Measurements from ENCODE around the gene MYO1A. TPM values are rescaled to one million over a fixed set of nuclear protein-coding genes. Genes with fewer than 3 reads are reported as not detected.

MYO1A gene
- polyA plus RNA-seq, 1 donor from 2014 or later = not detected

GRCh38 chr12:57090490-57090889 is 40.6 kb upstream of the MYO1A start:
- TF ChIP-seq SMC3 (conservative IDR thresholded peaks at IDR 0.05; ENCODE audit: poor library complexity) = no peak
- no peak for TF ChIP-seq TAF1 (IDR thresholded peaks at IDR 0.05; ENCODE audit: low read depth)
- no peak for TF ChIP-seq POLR2AphosphoS5 (IDR thresholded peaks at IDR 0.05)
- TF ChIP-seq EP300 (conservative IDR thresholded peaks at IDR 0.05; ENCODE audit: poor library complexity, severe bottlenecking) = no peak
- no peak for TF ChIP-seq MXI1 (conservative IDR thresholded peaks at IDR 0.05; ENCODE audit: poor library complexity, severe bottlenecking)
- TF ChIP-seq CTCF (IDR thresholded peaks at IDR 0.05; ENCODE audit: poor library complexity, severe bottlenecking) = no peak
- no peak for TF ChIP-seq RAD21 (conservative IDR thresholded peaks at IDR 0.05)
- TF ChIP-seq REST (IDR thresholded peaks at IDR 0.05; ENCODE audit: borderline replicate concordance) = no peak
- TF ChIP-seq EZH2 (IDR thresholded peaks at IDR 0.05; ENCODE audit: borderline replicate concordance, insufficient read depth, low read length, poor library complexity, severe bottlenecking) = no peak
- peaks cover 17% of the 10 kb centered on the region for H3K79me2 ChIP-seq (replicated peaks; ENCODE audit: insufficient read depth, low read length)
- no peaks in the 10 kb centered on the region for H3K36me3 ChIP-seq (ENCODE audit: insufficient read depth, low read length)
- peak overlapping the region; percentile 55 for H3K4me2 ChIP-seq (ENCODE audit: low read length)
- H2AFZ ChIP-seq (ENCODE audit: low read depth, low read length) = no peak overlapping the region
- peak overlapping the region; percentile 91 for H3K4me3 ChIP-seq (ENCODE audit: low read length)
- no peak overlapping the region for H3K27ac ChIP-seq (ENCODE audit: low read length)
- peaks cover 12% of the 10 kb centered on the region for H3K27me3 ChIP-seq (ENCODE audit: insufficient read depth, low read depth, low read length)
- H3K9ac ChIP-seq (ENCODE audit: low read length) = no peak overlapping the region
- H3K9me3 ChIP-seq (ENCODE audit: low read length) = no peaks in the 10 kb centered on the region
- peaks cover 4% of the 10 kb centered on the region for H3F3A ChIP-seq (ENCODE audit: insufficient read depth, low read length, poor library complexity, severe bottlenecking)
- H3K9me2 ChIP-seq (ENCODE audit: insufficient read depth, low read length) = no peaks in the 10 kb centered on the region
- no peaks in the 10 kb centered on the region for H4K20me1 ChIP-seq (ENCODE audit: insufficient read depth)

- peak overlapping the region; percentile 78 for H3K4me2 ChIP-seq (ENCODE audit: low read length)
- peaks cover 4% of the 10 kb centered on the region for H3F3A ChIP-seq (ENCODE audit: insufficient read depth, low read length, poor library complexity, severe bottlenecking)
- H3K79me2 ChIP-seq (replicated peaks; ENCODE audit: insufficient read depth, low read length) = peaks cover 17% of the 10 kb centered on the region
- TF ChIP-seq TAF1 (IDR thresholded peaks at IDR 0.05; ENCODE audit: low read depth) (peak; percentile 40), POLR2AphosphoS5 (IDR thresholded peaks at IDR 0.05) (peak; percentile 30), EZH2 (IDR thresholded peaks at IDR 0.05; ENCODE audit: borderline replicate concordance, insufficient read depth, low read length, poor library complexity, severe bottlenecking) (no peak)
- H3K9me2 ChIP-seq (ENCODE audit: insufficient read depth, low read length) = no peaks in the 10 kb centered on the region
- no peaks in the 10 kb centered on the region for H3K36me3 ChIP-seq (ENCODE audit: insufficient read depth, low read length)
- H3K9me3 ChIP-seq (ENCODE audit: low read length) = no peaks in the 10 kb centered on the region
- H3K9ac ChIP-seq (ENCODE audit: low read length) = peak overlapping the region; percentile 76
- peaks cover 12% of the 10 kb centered on the region for H3K27me3 ChIP-seq (ENCODE audit: insufficient read depth, low read depth, low read length)
- peak overlapping the region; percentile 91 for H3K4me3 ChIP-seq (ENCODE audit: low read length)
- H2AFZ ChIP-seq (ENCODE audit: low read depth, low read length) = peak overlapping the region; percentile 73
- no peaks in the 10 kb centered on the region for H4K20me1 ChIP-seq (ENCODE audit: insufficient read depth)
- H3K27ac ChIP-seq (ENCODE audit: low read length) = peak overlapping the region; percentile 44
Observed at GRCh38 chr12:57089271-57090245, 39.6 kb upstream of the MYO1A start.
